ENCODE results near the gene SLC6A3.

GRCh38 chr5:1468629-1469527 is 23.6 kb upstream of the SLC6A3 start:
- TF ChIP-seq EZH2phosphoT487 (IDR thresholded peaks at IDR 0.05; ENCODE audit: insufficient read depth, low read depth) (no peak), EZH2 (IDR thresholded peaks at IDR 0.05; ENCODE audit: insufficient read depth, poor library complexity, severe bottlenecking) (no peak)

Data from GM23248 (cell line).